ENCODE data around the gene TMEM151B.

Gene TMEM151B

GRCh38 chr6:44301782-44302564, 31.7 kb downstream of the TMEM151B start:
- no peak overlapping the region for H3K27ac ChIP-seq (ENCODE audit: low read depth, low read length, severe bottlenecking)
- 93 to 94% methylated on average over 10 to 12 of the region's 14 CpGs for WGBS, 2 experiments (ENCODE audit: insufficient coverage in 2 of 2)

DNA sequence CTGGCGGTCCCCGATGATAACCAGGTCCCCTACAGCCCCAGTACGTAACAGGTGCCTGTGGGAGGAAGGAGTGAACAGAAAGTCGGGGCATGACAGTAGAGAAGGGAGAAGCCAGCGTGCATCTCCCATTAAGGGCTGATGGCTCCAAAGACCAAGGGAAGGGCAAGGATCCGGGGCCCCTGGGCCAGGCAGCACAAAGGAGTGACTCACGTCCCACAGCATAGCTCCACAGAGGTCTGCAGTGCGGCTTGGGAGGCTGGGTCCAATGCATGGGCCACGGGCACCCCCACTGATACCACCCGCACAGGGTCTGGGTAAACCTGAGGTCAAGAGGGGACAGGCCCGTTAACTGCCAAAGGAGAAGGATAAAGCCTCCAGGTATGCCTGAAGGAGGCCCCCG, 32.6 kb downstream of the TMEM151B start:
- WGBS, 2 experiments (ENCODE audit: insufficient coverage in 2 of 2): 87 to 89% methylated on average over 9 to 10 of the region's 12 CpGs
- H3K9me3 ChIP-seq (ENCODE audit: control insufficient read depth, low read length): no peaks in the 10 kb centered on the region
- H3K36me3 ChIP-seq (ENCODE audit: control insufficient read depth, insufficient read depth, low read length): peaks cover 78% of the 10 kb centered on the region
- H3K4me3 ChIP-seq (ENCODE audit: extremely low read depth, insufficient read depth, low read length, poor library complexity, severe bottlenecking): no peak overlapping the region
- H3K27ac ChIP-seq (ENCODE audit: low read depth, low read length, severe bottlenecking): no peak overlapping the region
- H3K4me1 ChIP-seq (ENCODE audit: control insufficient read depth, insufficient read depth, low read length, poor library complexity, severe bottlenecking): no peaks in the 10 kb centered on the region

More at GRCh38 chr6:44301782-44302564, 31.7 kb downstream of the TMEM151B start:
- no peak overlapping the region for H3K4me3 ChIP-seq (ENCODE audit: extremely low read depth, insufficient read depth, low read length, poor library complexity, severe bottlenecking)
- peaks cover 73% of the 10 kb centered on the region for H3K36me3 ChIP-seq (ENCODE audit: control insufficient read depth, insufficient read depth, low read length)
- H3K9me3 ChIP-seq (ENCODE audit: control insufficient read depth, low read length): no peaks in the 10 kb centered on the region
- H3K4me1 ChIP-seq (ENCODE audit: control insufficient read depth, insufficient read depth, low read length, poor library complexity, severe bottlenecking): peaks cover 6% of the 10 kb centered on the region

DNA sequence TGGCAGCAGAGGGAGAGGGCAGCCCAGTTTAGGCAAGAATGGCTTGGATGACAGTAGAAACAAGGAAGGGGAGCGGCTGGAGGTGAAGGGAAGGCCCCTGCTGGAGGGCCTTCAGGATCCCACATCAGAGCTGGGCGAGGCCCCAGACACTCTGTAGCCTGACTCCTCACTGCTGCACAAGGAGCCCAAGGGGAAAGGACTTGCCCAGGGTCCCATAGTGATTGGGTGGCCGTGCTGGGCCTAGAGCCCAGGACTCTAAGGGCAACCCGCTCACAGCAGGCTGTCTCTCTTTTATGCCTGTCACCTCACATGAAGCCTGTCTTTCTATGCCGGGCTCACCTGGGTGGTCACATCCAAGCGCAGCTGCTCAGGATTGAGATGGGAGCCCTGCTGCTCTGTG, 33.6 kb downstream of the TMEM151B start:
- Histone ChIP-seq H3K4me3 (ENCODE audit: extremely low read depth, insufficient read depth, low read length, poor library complexity, severe bottlenecking) (no peak overlapping the region), H3K9me3 (ENCODE audit: control insufficient read depth, low read length) (no peaks in the 10 kb centered on the region), H3K4me1 (ENCODE audit: control insufficient read depth, insufficient read depth, low read length, poor library complexity, severe bottlenecking) (no peaks in the 10 kb centered on the region), H3K36me3 (ENCODE audit: control insufficient read depth, insufficient read depth, low read length) (peaks cover 86% of the 10 kb centered on the region), H3K27ac (ENCODE audit: low read depth, low read length, severe bottlenecking) (no peak overlapping the region)
- 93 to 99% methylated on average over 3 to 6 of the region's 6 CpGs for WGBS, 2 experiments (ENCODE audit: insufficient coverage in 2 of 2)

- no peaks in the 10 kb centered on the region for H3K9me3 ChIP-seq (ENCODE audit: control insufficient read depth, low read length)
- H3K4me3 ChIP-seq (ENCODE audit: extremely low read depth, insufficient read depth, low read length, poor library complexity, severe bottlenecking): no peak overlapping the region
- H3K4me1 ChIP-seq (ENCODE audit: control insufficient read depth, insufficient read depth, low read length, poor library complexity, severe bottlenecking): no peaks in the 10 kb centered on the region
- H3K36me3 ChIP-seq (ENCODE audit: control insufficient read depth, insufficient read depth, low read length): peaks cover 90% of the 10 kb centered on the region
- 87 to 91% methylated on average over 17 to 21 of the region's 25 CpGs for WGBS, 2 experiments (ENCODE audit: insufficient coverage in 2 of 2)
- no peak overlapping the region for H3K27ac ChIP-seq (ENCODE audit: low read depth, low read length, severe bottlenecking)
Observed at GRCh38 chr6:44304282-44305199, 34.3 kb downstream of the TMEM151B start.

DNA sequence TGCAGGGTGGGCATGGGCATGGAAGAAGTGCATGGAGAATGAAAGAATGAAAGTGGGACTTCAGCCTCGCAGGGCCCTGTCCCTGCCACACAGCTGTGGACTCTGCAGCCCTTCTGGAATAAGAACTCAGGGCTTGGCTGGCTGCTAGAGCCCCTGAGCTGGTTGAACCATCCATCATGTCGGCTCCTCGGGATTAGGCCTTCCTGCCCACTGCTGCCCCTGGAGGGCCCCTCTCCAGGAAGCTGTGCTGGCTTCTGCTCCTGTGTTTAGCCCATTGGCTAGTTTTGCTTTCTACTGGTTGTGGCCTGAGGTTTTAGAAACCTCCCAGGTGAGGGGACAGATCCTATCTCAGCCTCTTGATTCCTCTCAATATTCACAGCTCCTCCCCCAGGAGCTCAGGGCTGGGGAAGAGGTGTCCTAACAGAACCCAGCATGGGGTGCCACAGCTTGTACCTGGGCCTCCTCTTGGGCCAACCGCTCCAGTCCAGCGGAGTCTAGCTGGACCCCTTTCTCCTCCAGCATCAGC, 35.0 kb downstream of the TMEM151B start:
- H3K36me3 ChIP-seq (ENCODE audit: control insufficient read depth, insufficient read depth, low read length): peaks cover 90% of the 10 kb centered on the region
- H3K4me1 ChIP-seq (ENCODE audit: control insufficient read depth, insufficient read depth, low read length, poor library complexity, severe bottlenecking): no peaks in the 10 kb centered on the region
- H3K27ac ChIP-seq (ENCODE audit: low read depth, low read length, severe bottlenecking): peak overlapping the region; percentile 16
- no peak overlapping the region for H3K4me3 ChIP-seq (ENCODE audit: extremely low read depth, insufficient read depth, low read length, poor library complexity, severe bottlenecking)
- WGBS, 2 experiments (ENCODE audit: insufficient coverage in 2 of 2): 94 to 96% methylated on average over 3 to 5 of the region's 5 CpGs
- no peaks in the 10 kb centered on the region for H3K9me3 ChIP-seq (ENCODE audit: control insufficient read depth, low read length)

DNA sequence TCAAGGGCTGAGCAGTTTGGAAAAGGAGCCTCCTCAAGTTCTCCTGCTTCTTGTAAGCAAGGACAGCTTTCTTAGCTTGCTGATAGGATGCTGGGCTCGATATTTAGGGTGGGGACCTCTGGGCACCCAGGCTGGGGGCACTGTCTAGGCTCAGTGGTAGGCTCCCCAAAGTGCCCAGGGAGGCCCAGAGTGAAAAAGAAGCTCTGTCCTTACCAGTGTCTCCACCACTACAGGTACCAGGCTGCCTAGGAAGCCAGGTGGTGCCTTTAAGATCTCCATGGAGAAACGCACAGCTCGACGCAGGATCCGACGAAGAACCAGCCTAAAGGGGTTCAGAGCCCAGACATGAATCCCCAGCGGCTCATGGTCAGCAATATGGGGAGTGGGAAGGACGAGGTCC, 36.5 kb downstream of the TMEM151B start:
- no peaks in the 10 kb centered on the region for H3K9me3 ChIP-seq (ENCODE audit: control insufficient read depth, low read length)
- peaks cover 90% of the 10 kb centered on the region for H3K36me3 ChIP-seq (ENCODE audit: control insufficient read depth, insufficient read depth, low read length)
- no peaks in the 10 kb centered on the region for H3K4me1 ChIP-seq (ENCODE audit: control insufficient read depth, insufficient read depth, low read length, poor library complexity, severe bottlenecking)
- WGBS, 2 experiments (ENCODE audit: insufficient coverage in 2 of 2): 85 to 100% methylated on average over 2 to 3 of the region's 8 CpGs
- H3K4me3 ChIP-seq (ENCODE audit: extremely low read depth, insufficient read depth, low read length, poor library complexity, severe bottlenecking): no peak overlapping the region
- H3K27ac ChIP-seq (ENCODE audit: low read depth, low read length, severe bottlenecking): no peak overlapping the region

DNA sequence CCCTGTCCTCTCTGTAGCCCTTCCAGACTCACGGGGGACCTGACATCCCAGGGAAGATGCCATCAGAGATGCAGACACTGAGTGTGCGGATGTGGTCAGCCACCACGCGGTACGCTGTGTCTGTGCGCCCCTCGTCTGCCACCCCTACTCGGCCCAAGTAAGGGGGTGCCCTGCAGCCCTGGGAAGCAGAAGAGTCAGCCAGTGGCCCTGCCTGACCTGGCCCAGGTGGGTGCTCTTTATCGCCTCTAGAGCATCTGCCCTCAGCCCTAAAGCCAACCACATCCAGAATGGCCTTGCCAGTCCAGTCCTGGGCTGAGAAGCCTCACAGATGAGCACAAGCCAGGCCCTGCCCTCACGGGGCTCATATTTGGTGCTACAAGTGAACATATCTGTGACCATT, 37.0 kb downstream of the TMEM151B start:
- H3K9me3 ChIP-seq (ENCODE audit: control insufficient read depth, low read length): no peaks in the 10 kb centered on the region
- H3K4me1 ChIP-seq (ENCODE audit: control insufficient read depth, insufficient read depth, low read length, poor library complexity, severe bottlenecking): no peaks in the 10 kb centered on the region
- WGBS, 2 experiments (ENCODE audit: insufficient coverage in 2 of 2): 84 to 96% methylated on average over 8 to 9 of the region's 10 CpGs
- peaks cover 90% of the 10 kb centered on the region for H3K36me3 ChIP-seq (ENCODE audit: control insufficient read depth, insufficient read depth, low read length)
- H3K27ac ChIP-seq (ENCODE audit: low read depth, low read length, severe bottlenecking): no peak overlapping the region
- no peak overlapping the region for H3K4me3 ChIP-seq (ENCODE audit: extremely low read depth, insufficient read depth, low read length, poor library complexity, severe bottlenecking)

GRCh38 chr6:44309092-44309491, 38.8 kb downstream of the TMEM151B start:
- H3K36me3 ChIP-seq (ENCODE audit: control insufficient read depth, insufficient read depth, low read length): peaks cover 71% of the 10 kb centered on the region
- H3K9me3 ChIP-seq (ENCODE audit: control insufficient read depth, low read length): no peaks in the 10 kb centered on the region
- no peaks in the 10 kb centered on the region for H3K4me1 ChIP-seq (ENCODE audit: control insufficient read depth, insufficient read depth, low read length, poor library complexity, severe bottlenecking)
- no peak overlapping the region for H3K4me3 ChIP-seq (ENCODE audit: extremely low read depth, insufficient read depth, low read length, poor library complexity, severe bottlenecking)
- no peak overlapping the region for H3K27ac ChIP-seq (ENCODE audit: low read depth, low read length, severe bottlenecking)
- WGBS, 2 experiments (ENCODE audit: insufficient coverage in 2 of 2): 100% methylated on average over 2 of the region's 2 CpGs

DNA sequence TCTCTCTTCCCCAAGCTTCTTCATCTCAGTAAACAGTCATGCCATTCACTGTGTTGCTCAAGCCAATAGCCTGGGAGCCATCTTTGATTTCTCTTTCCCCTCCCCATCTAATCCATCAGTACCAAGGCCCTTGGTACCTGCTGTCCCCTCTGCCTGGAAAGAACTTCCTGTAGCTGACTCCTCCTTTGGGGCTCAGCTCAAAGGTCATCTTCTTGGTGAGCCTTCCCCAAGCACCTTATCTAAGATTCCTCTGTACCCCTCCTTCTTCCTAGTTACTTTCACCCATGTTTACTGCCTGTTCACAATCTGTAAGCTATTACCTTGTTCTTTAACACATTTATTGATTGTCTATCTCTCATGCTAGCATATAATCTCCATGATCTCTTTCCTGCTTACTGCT, 39.4 kb downstream of the TMEM151B start:
- peaks cover 66% of the 10 kb centered on the region for H3K36me3 ChIP-seq (ENCODE audit: control insufficient read depth, insufficient read depth, low read length)

DNA sequence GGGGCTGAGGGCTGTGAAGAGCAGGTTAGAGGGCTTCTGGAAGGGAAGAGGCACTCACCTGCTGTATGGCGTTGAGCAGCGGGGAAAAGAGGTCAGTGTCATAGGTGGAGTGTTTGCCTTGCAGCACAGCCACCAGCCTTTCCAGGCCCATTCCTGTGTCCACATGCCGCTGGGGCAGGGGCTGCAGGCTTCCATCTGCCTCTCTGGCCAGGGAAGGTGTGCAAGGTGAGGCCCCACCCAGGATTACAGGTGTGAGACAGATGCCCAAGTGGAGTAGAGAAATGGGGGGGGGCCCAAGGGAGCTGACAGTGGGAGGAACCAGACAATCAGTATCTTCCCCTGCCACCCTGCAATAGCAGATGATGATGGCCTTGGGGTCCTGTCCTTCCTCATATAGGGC, 40.0 kb downstream of the TMEM151B start:
- no peaks in the 10 kb centered on the region for H3K9me3 ChIP-seq (ENCODE audit: control insufficient read depth, low read length)
- no peak overlapping the region for H3K4me3 ChIP-seq (ENCODE audit: extremely low read depth, insufficient read depth, low read length, poor library complexity, severe bottlenecking)
- WGBS, 2 experiments (ENCODE audit: insufficient coverage in 2 of 2): 100% methylated on average over 1 to 3 of the region's 3 CpGs
- no peaks in the 10 kb centered on the region for H3K4me1 ChIP-seq (ENCODE audit: control insufficient read depth, insufficient read depth, low read length, poor library complexity, severe bottlenecking)
- H3K36me3 ChIP-seq (ENCODE audit: control insufficient read depth, insufficient read depth, low read length): peaks cover 63% of the 10 kb centered on the region
- no peak overlapping the region for H3K27ac ChIP-seq (ENCODE audit: low read depth, low read length, severe bottlenecking)

More for the DNA sequence above, 39.4 kb downstream of the TMEM151B start:
- Histone ChIP-seq H3K4me1 (ENCODE audit: control insufficient read depth, insufficient read depth, low read length, poor library complexity, severe bottlenecking) (no peaks in the 10 kb centered on the region), H3K27ac (ENCODE audit: low read depth, low read length, severe bottlenecking) (no peak overlapping the region), H3K4me3 (ENCODE audit: extremely low read depth, insufficient read depth, low read length, poor library complexity, severe bottlenecking) (no peak overlapping the region), H3K9me3 (ENCODE audit: control insufficient read depth, low read length) (no peaks in the 10 kb centered on the region)
